ENCODE results near the gene WDR41.
"Not testable (repeated sequence)": the region's sequence is repeated elsewhere in the genome, so short reads cannot be mapped to it uniquely, and the experiment has no call there.

The WDR41 gene

DNA sequence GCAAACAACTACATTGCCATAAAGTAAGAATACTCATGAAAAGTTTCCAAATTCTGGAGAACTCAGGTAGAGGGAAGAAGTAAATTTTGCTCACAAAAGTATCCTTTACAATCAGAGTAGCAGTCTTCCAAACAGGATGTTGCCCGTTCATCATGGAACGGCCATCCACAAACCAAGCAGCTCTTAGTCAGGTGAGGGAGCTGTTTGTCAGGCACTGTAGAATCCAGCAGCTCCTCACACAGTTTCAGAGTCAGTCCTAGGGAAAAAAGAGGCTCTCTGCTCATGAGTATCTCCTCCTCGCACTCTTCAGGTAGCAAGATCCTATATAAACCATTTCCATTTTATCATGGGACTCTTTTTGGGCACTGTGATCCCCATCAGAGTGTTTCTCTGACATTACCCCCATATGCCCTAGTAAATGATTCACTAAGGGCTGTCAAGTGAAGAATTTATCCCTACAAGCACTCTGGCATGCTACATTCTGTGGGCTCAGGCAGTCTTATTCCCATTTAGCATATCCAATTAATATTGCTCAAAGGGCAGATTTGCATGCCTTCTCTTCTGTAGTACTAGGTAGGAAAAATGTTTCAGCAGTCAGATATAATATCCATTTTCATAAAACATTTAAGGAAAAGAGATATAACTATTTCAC is 97.9 kb downstream of the WDR41 start:
- no peak overlapping the region for H3K27ac Mint-ChIP-seq (ENCODE audit: low read depth)
- DNase-seq (ENCODE audit: low spot score in 2 of 2): no peak
- H3K9me3 Mint-ChIP-seq: no peaks in the 10 kb centered on the region
- no peak overlapping the region for H3K4me3 Mint-ChIP-seq
- H3K36me3 Mint-ChIP-seq (ENCODE audit: insufficient read depth): no peaks in the 10 kb centered on the region
- H3K4me1 Mint-ChIP-seq: no peaks in the 10 kb centered on the region
- H3K27me3 Mint-ChIP-seq: peaks cover 21% of the 10 kb centered on the region
- ATAC-seq (replicated peaks; ENCODE audit: extremely low read depth, poor library complexity, severe bottlenecking): no peak

DNA sequence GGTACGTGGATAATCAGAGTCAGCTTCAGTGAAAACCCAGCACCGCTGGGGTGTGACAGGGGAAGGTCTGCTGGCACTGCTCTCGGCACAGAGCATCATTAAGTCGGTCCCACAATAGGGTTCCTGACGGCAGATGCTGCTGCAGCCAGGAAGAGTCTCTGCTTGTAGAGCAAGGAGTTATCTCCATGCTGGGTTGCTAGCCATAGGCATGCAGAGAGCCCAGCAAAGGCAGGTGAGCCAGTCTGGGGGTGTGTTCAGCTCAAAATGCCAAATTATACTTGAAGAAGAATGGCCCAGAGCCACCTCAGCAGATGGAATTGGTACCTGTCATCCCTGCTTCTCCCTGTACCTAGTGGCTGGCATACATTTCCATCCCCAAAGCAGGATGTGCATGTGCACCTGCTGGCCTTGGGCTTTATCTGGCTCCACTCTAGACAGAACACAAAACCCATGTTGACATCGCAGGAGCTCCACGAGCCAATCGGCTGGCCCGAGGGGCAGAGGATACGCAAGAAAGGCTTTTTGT is 100.8 kb downstream of the WDR41 start:
- Mint-ChIP-seq H3K9me3 (no peaks in the 10 kb centered on the region), H3K4me3 (no peak overlapping the region)

DNA sequence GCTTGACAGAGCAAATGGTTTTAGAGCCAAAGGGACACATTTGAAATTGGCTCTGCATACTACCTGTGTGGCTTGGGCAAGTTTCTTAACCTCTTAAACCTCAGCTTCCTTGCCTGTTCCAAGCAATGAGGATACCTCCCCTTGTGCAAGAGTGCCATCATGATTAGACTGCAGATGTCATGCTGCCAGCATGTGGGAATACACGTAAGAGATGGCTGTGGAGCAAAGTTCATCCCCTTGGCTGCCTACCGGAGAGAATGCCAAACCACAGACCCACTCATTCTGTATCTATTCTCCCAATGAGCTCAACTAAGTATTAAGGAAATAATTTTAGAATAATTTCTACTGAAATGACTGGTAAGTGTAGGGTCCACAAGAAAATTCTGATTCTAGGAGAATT is 101.3 kb downstream of the WDR41 start:
- Mint-ChIP-seq H3K36me3 (ENCODE audit: insufficient read depth) (no peaks in the 10 kb centered on the region), H3K4me1 (no peaks in the 10 kb centered on the region), H3K27ac (ENCODE audit: low read depth) (no peak overlapping the region), H3K27me3 (peaks cover 23% of the 10 kb centered on the region), H3K4me3 (no peak overlapping the region), H3K9me3 (no peaks in the 10 kb centered on the region)
- DNase-seq (ENCODE audit: low spot score in 2 of 2): no peak
- ATAC-seq (replicated peaks; ENCODE audit: extremely low read depth, poor library complexity, severe bottlenecking): no peak

More for the DNA sequence above, 100.8 kb downstream of the WDR41 start:
- DNase-seq (ENCODE audit: low spot score in 2 of 2): no peak
- H3K27me3 Mint-ChIP-seq: peaks cover 23% of the 10 kb centered on the region
- H3K36me3 Mint-ChIP-seq (ENCODE audit: insufficient read depth): no peaks in the 10 kb centered on the region
- no peaks in the 10 kb centered on the region for H3K4me1 Mint-ChIP-seq
- no peak overlapping the region for H3K27ac Mint-ChIP-seq (ENCODE audit: low read depth)
- ATAC-seq (replicated peaks; ENCODE audit: extremely low read depth, poor library complexity, severe bottlenecking): no peak

DNA sequence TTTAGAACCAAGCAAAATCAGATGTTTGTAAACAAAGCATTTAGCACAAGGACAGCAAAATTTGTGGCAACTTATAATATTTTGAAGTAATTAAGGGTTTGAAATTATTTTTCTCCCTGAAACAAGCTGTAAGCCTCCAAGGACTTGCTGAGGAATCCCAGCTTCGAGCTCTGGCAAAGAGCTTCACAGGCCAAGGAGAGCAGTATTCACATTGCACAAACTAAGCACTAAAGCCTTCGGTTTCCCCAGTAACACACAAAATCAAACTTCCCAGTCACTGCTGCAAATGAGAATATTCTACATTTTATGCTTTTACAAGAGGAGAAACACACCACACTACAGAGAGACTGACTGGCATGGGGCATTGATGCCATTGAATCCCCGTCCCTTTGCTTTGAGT is 101.9 kb downstream of the WDR41 start:
- no peak for DNase-seq (ENCODE audit: low spot score in 2 of 2)
- Mint-ChIP-seq H3K27ac (ENCODE audit: low read depth) (no peak overlapping the region), H3K27me3 (peaks cover 23% of the 10 kb centered on the region), H3K9me3 (no peaks in the 10 kb centered on the region), H3K36me3 (ENCODE audit: insufficient read depth) (no peaks in the 10 kb centered on the region), H3K4me1 (no peaks in the 10 kb centered on the region), H3K4me3 (no peak overlapping the region)
- no peak for ATAC-seq (replicated peaks; ENCODE audit: extremely low read depth, poor library complexity, severe bottlenecking)

DNA sequence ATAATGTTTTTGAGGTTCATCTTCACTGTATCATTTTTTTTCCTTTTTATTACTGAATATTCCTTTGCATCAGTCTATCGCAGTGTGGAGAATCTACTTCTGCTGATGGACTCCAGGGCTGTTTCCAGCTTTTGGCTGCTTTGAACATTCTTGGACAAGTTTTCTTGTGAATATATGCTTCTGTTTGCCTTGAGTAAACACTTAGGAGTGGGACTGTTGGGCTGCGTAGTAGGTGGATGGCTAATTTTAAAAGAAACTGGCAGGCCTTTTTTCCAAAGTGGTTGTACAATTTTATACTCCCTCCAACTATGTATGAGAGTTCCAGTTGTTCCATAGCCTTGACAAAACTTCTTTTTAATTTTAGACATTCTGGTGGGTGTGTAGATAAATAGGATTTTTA is 102.4 kb downstream of the WDR41 start:
- Mint-ChIP-seq H3K4me3 (no peak overlapping the region), H3K27ac (ENCODE audit: low read depth) (no peak overlapping the region), H3K4me1 (no peaks in the 10 kb centered on the region), H3K27me3 (peaks cover 23% of the 10 kb centered on the region), H3K9me3 (no peaks in the 10 kb centered on the region), H3K36me3 (ENCODE audit: insufficient read depth) (no peaks in the 10 kb centered on the region)
- no peak for DNase-seq (ENCODE audit: low spot score in 2 of 2)
- ATAC-seq (replicated peaks; ENCODE audit: extremely low read depth, poor library complexity, severe bottlenecking): no peak

DNA sequence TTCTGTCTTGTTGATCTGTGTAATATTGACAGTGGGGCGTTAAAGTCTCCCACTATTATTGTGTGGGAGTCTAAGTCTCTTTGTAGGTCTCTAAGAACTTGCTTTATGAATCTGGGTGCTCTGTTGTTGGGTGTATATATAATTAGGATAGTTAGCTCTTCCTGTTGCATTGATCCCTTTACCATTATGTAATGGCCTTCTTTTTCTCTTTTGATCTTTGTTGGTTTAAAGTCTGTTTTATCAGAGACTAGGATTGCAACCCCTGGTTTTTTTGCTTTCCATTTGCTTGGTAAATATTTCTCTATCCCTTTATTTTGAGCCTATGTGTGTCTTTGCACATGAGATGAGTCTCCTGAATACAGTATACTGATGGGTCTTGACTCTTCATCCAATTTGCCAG is 105.8 kb downstream of the WDR41 start:
- H3K27me3 Mint-ChIP-seq: peaks cover 20% of the 10 kb centered on the region
- H3K9me3 Mint-ChIP-seq; H3K4me1 Mint-ChIP-seq; ATAC-seq (replicated peaks; ENCODE audit: extremely low read depth, poor library complexity, severe bottlenecking); H3K36me3 Mint-ChIP-seq (ENCODE audit: insufficient read depth); DNase-seq (ENCODE audit: low spot score in 2 of 2); H3K4me3 Mint-ChIP-seq; H3K27ac Mint-ChIP-seq (ENCODE audit: low read depth): not testable (repeated sequence)

DNA sequence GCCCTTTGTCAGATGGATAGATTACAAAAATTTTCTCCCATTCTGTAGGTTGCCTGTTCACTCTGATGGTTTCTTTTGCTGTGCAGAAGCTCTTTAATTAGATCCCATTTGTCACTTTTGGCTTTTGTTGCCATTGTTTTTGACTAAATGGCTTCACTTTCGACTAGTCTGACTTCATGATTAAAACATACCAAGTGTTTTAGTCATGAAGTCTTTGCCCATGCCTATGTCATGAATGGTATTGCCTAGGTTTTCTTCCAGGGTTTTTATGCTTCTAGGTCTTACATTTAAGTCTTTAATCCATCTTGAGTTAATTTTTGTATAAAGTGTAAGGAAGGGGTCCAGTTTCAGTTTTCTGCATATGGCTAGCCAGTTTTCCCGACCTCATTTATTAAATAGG is 108.8 kb downstream of the WDR41 start:
- not testable (repeated sequence) for H3K27ac Mint-ChIP-seq (ENCODE audit: low read depth); H3K9me3 Mint-ChIP-seq; H3K36me3 Mint-ChIP-seq (ENCODE audit: insufficient read depth); H3K4me3 Mint-ChIP-seq; ATAC-seq (replicated peaks; ENCODE audit: extremely low read depth, poor library complexity, severe bottlenecking); DNase-seq (ENCODE audit: low spot score in 2 of 2); H3K27me3 Mint-ChIP-seq
- peaks cover 10% of the 10 kb centered on the region for H3K4me1 Mint-ChIP-seq

All from central memory CD8-positive, alpha-beta T cell (primary cell).